HUDEP-2 (cell line): ENCODE data around the gene RALGPS2.

Experiments
- DNase-seq, 76 experiments: peaks; one replicate each; lab custom pipeline; 2025; ENCODE audit not compliant: unreplicated experiment in 76 of 76; lab: John Stamatoyannopoulos, UW

The RALGPS2 gene

GRCh38 chr1:178910023-178910422 lies 185.0 kb downstream of the RALGPS2 start:
- DNase-seq, result no peak

DNA sequence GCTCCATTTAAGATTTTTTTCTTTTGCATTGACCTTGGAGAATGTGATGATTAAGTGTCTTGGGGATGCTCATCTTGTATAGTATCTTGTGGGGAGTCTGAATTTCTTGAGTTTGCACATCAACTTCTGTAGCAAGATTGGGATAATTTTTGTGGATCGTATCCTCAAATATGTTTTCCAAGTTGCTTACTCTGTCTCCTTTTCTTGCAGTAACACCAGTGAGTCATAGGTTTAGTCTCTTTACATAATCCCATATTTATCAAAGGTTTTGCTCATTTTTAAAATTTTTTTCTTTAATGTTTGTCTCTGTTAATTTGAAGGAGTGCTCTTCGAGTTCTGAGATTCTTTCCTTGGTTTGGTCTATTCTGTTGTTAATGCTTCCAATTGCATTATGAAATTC lies 187.6 kb downstream of the RALGPS2 start:
- no peak for DNase-seq

DNA sequence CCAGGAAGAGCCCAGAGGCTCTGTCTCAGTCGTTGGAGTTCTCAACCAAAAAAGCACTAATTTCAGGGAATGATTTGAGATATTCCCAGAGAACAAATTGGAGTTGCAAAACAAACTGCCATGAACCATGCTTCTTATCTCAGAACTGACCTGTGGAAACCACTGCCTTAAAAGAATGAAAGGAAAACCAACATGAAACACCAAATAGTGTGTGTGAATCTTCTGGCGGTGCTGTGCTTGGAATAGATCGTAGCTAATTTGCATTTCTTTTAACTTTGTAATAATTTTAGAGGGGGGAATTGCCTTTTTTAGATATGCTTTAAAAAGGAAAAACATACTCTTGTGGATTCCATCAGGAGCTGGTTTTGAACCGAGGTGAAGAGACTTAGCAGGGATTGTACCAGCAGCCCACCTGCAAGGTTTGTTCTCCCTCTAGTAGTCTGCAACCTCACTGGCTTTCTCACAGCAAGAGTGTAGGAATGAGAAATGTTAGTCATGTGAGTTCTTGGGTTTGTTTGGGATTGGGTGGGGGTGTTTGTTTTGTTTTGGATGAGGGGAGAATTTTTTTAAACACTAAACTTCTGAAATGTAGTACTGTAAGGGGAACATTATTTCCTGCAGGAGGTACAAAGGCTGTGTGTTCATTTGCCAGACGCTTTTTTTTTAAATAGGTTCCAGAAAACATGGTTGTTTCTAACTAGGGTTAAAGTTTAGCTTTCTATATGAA lies 191.6 kb downstream of the RALGPS2 start:
- no peak for DNase-seq

DNA sequence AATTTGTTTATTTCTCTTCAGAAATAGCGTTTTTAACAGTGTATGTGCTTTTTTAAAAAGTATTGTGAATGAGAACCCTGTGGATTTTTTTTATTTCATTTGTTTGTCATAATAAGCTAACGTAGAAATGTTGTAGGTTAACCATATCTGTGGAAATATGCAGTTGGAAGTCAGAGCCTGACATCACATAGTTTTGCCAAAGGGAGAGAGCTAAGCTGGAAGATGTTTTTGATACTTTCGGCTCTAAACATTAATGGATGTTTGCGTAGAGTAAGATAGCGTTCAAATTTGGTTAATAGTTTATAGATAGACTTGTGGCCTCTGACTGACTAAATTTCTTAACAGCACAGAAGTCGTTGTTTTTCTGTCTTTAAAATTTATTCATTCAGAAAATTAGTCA lies 193.3 kb downstream of the RALGPS2 start:
- DNase-seq, result no peak

- no peak for DNase-seq
Observed at GRCh38 chr1:178918955-178919354, 193.9 kb downstream of the RALGPS2 start.

- no peak for DNase-seq
Observed at GRCh38 chr1:178919581-178919980, 194.5 kb downstream of the RALGPS2 start.

GRCh38 chr1:178921499-178921898 lies 196.5 kb downstream of the RALGPS2 start:
- DNase-seq, result no peak

GRCh38 chr1:178923512-178923911 lies 198.5 kb downstream of the RALGPS2 start:
- no peak for DNase-seq

- DNase-seq, result no peak
Observed at GRCh38 chr1:178926046-178926445, 201.0 kb downstream of the RALGPS2 start.

DNA sequence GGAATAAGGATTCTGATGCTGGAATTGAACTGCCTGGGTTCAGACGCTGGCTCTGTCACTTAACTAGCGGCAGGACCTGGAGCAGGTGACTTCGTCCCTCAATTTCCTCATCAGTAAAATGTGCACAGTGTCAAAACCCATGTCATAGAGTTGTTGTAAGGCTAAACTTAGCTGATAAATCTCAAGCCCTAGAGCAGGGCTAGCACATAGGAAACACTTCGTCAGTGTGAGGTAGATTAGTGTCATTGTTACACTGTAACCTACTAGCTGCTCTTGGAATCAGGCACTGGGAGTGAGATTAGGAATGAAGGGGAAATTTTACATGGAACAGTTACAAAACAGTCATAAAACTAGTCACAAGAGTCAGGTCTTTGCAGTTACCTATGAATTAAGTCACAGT lies 202.0 kb downstream of the RALGPS2 start:
- no peak for DNase-seq

- no peak for DNase-seq
Observed at GRCh38 chr1:178928041-178928440, 203.0 kb downstream of the RALGPS2 start.

DNA sequence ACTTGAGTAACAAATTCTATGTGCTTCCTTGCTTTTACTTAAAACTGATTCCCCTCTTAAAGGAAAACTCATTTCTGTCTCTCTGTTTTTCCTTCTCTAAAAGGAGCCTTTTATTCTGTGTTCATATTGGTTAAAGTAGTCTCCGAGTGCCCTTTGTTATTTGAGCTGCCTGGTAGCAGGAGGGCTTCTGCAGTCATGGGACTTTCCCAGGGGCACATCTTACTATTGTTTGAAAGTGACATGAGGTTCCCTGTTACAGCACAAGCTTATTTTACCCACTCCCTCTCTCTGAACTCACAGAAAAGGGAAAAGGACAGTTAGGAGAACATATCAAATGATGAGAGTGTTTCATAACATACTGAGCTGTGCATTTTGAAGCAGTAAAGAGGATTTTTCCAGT lies 203.9 kb downstream of the RALGPS2 start:
- DNase-seq, result no peak

DNA sequence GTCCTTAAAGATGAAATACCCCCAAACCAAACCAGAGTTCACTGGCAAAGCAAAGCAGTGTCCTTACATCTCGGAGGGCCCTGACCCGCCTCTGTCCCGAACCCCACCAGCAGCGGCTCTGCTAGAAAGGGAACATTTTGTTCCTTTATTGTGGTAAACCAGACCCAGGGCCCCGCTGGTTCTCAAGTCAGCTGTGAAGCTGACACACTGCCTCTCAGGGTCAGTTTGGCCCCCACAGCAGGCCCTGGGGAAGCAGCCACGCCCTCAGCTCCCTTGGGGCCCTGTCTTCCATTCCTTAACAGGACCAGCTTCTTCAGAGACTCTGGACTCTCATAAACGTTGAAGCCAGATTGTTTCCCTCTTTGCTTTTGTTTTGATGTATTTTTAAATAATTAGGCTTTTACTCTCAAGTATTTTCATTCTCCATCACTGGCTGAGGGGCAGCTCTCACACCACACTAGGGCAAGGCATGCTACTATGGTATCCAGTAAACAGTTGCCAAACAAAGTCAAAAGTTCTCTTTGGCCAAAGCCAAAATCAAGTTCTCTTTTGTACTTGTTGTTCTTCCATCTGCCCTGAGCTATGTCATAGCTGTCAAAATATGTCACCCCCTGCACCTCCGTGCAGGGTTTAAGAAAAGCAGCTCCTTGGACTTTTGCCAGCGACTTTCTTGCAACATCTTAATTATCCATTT lies 207.0 kb downstream of the RALGPS2 start:
- no peak for DNase-seq

DNA sequence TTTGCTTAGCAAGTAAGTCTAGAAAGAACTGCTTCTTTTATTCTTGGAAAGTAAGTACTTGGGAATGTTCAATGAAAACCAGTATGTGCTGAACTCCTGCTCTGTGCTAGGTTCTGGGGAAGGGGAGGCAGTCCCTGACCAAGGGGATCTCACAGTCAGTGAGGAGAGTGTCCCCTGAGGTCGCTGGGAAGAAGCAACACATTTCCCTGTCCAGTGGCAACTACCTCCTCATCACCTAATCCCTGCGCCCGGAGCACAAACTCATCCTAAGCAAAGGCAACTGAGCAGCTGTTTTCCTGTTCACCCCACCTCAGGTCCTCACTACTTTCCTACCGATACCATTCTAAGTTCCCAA lies 207.5 kb downstream of the RALGPS2 start:
- DNase-seq, result no peak

DNA sequence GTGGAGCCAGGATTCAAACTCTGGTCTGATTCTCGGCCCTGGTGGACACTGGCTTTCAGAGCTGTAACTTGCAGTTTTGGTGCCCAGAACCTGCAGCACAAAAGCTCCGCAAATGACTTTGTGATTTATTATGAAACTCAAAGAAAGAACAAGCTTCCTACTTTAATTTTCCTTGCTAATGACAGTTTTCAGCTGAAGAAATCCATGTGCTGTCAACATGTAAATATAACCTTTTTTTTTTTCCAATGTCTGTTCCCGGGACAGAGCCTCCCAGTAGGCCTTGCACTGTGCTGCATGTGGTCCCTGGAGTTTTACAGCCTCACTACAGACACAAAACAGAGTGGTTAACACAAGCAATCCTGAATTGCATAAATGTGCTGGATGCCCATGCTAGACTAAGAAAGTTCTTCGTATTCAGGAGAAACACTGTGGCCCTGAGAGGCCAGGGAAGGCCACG lies 208.1 kb downstream of the RALGPS2 start:
- no peak for DNase-seq

DNA sequence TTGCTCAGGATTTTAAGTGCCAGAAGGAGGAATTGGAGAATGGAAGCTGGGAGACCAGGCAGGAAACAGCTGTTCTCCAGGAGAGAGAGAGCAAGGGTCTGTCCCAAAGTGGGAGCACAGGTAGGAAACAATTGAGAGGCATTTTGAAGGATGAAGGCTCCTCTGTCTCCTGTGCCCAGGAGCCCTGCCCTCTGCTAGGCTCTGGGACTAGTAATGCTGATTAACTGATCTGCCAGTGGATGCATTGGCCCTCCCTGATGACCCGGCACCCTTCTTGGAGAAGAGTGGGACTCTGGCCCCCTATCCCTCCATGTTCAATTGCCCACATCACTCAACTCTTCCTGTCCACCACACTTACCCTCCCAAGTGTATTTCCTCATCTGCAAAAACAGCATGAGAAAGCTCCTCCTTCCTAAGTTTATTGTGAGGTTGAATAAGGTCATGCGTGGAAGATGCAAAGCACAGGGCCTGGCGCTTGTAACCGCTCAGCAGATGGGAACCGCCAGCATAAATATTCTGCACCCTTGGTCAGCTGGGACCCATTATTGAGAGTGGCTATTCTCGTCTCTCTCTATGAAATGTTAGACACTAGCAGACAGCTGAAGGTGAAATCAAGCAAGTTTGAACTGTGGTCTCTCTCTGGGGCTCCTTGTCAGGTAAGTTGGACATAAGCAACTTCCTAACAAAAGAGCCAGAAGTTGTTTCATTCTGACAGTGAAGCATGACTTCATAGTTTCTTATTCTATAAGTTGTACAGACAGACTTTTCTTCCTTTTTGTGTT lies 208.9 kb downstream of the RALGPS2 start:
- no peak for DNase-seq

DNA sequence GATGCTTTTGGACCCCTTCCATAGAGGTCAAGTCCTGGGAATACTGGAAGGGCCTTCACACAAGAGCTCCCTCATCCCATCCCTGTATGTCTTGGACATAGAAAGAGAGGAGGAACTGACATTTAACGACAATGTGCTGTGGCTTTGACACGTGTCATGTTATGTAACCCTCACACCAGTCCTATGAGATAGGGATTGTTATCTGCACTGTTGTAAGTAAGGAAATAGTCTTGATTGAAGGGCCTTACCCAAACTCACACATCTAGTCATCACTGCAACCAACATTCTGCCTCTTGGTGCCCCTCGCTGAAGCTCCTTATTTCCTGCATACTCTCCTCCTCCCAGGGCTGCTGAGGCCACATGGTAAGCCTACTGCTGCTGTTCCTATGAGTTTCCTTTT lies 209.5 kb downstream of the RALGPS2 start:
- DNase-seq, result peak in 19 of 76 experiments; percentile 4 to 53 (median 21)

DNA sequence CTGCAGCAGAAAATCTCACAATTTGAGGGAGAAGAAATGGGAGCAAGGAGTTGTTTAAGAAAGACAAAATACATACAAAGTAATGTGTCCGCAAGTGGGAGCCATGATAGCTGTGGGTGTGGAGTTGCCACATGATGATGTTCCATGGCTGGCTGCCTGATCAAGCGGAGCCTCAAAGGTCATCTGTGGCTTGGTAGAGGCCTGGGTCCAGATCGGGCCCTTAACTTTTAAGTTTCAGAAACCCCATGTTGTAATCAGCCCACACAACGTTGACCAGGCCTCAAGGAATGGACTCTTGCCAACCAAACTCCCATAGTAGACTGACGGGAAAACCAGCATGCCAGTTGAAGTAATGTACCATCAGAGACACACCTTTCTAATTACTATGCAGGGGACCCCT lies 210.6 kb downstream of the RALGPS2 start:
- no peak for DNase-seq

GRCh38 chr1:178937695-178938094 lies 212.7 kb downstream of the RALGPS2 start:
- no peak for DNase-seq

GRCh38 chr1:178938101-178938958 lies 213.3 kb downstream of the RALGPS2 start:
- DNase-seq, result no peak

- no peak for DNase-seq
Observed at GRCh38 chr1:178938959-178939317, 213.9 kb downstream of the RALGPS2 start.
